Raji (cell line): ENCODE results near the gene HLA-DQA2.

ENCODE experiments used
- POLR2A ChIP-seq: IDR thresholded peaks from 2 replicates; pipeline ENCODE4 v1.6.1; 2011; ENCODE audit warnings: low read depth, low read length, control low read depth; ENCODE audit not compliant: insufficient read depth

The HLA-DQA2 gene

GRCh38 chr6:32763421-32763820 is 22.2 kb downstream of the HLA-DQA2 start, which contains the start of gene HLA-DQB2:
TSS of gene HLA-DQB2 (minus strand) at chr6:32763532. CDS start at chr6:32763470, 62 bp downstream.
- no peak for TF ChIP-seq POLR2A

- TF ChIP-seq POLR2A: no peak
Observed at GRCh38 chr6:32764048-32764447, 22.9 kb downstream of the HLA-DQA2 start.

- no peak for TF ChIP-seq POLR2A
Observed at GRCh38 chr6:32772656-32773055, 31.5 kb downstream of the HLA-DQA2 start.

GRCh38 chr6:32774426-32774825 is 33.2 kb downstream of the HLA-DQA2 start:
- no peak for TF ChIP-seq POLR2A

GRCh38 chr6:32775071-32775470 is 33.9 kb downstream of the HLA-DQA2 start:
- no peak for TF ChIP-seq POLR2A

- no peak for TF ChIP-seq POLR2A
Observed at GRCh38 chr6:32779036-32779435, 37.8 kb downstream of the HLA-DQA2 start.

DNA sequence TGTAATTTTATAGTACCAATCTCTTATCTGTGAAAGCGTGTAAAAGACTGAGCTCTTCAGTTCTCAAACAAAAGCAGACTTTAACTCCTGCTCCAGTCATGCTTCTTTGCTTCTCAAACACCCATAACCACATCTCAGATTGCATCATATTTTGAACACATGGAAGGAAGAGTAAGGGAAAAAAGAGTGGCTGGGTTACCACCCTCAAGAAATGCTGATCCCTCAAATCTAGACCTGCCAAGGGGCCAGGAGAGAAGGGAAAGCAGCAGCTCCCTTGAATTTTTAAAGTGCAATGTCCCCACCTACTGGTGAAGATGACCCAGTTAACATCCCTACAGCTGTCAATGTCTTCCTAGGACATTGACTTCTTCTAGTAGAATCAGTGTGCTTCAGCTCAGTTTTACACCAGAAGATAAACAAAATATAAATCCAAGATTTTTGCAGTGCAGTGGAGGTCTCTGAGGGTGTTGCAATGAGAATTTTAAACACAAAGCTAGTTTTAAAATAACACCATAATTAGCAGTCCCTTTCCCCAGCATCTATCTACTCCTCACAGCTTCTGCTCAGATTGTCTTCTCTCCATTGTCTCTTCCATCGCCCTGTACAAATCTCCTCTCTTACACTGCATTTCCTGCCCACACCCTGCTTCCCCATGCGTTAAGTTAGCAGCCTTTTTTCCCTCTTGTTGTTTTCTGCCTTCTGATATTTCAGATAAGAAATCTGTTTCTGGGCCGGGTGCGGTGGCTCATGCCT is 44.8 kb downstream of the HLA-DQA2 start:
- no peak for TF ChIP-seq POLR2A

DNA sequence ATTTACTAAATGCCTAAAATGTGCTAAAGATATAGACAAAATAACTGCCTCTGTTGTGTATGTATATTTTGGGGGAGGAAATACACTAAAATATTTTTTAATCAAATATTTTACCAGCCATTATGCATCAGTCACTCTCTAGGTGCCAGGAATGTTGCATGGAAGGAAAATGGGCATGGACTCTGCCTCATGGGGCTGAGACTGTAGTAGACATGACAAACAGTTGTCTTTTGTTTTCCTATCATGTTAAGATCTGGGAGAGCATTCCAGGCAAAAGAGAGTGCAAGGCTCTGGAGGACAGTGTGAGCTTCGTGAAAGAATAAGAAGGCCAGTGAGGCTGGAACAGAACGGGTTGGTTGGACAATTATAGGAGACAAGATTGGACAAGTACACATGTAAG is 49.1 kb downstream of the HLA-DQA2 start:
- TF ChIP-seq POLR2A: no peak

DNA sequence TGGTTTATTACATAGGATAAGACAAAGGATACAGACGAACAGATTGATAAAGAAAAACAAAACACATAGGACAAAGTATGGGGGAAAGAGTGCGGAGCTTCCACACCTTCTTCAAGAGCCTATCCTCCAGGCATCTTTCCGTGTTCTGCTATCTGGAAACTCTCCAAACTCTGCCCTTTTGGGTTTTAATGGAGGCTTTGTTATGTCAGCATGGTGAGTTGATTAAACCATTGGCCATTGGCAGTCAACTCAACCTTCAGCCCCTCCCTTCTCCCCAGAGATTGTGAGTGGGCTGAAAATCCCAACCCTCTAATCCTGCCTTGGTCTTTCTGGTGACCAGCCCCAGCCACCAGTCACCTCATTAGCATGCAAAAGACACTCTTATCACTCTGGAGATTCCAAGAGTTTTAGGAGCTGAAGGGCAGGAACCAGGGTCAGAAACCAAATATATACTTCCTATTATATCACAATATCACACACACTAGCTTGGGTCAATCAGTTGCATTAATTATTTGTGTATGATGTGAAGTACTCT is 51.8 kb downstream of the HLA-DQA2 start:
- no peak for TF ChIP-seq POLR2A

- TF ChIP-seq POLR2A: no peak
Observed at GRCh38 chr6:32794510-32794909, 53.3 kb downstream of the HLA-DQA2 start.
